Caco-2 (cell line): ENCODE results near the gene CYSLTR2. TPM values are rescaled to one million over a fixed set of nuclear protein-coding genes. Genes with fewer than 3 reads are reported as not detected.

Source experiments
- BruUV-seq: library from RNA; stranded (reverse); fragments of 400-500 nt; replicated peaks from 2 replicates; lab custom pipeline; 2021; lab: Mats Ljungman, UMichigan
- CTCF ChIA-PET: fragments of 300-600 bp; sonication (Branson Sonifier 250); formaldehyde crosslinking; loops from one replicate; lab custom pipeline; 2022; ENCODE audit warnings: antibody characterized with exemption; lab: Charles Lee
- POLR2A ChIA-PET: fragments of 300-600 bp; sonication (Branson Sonifier 250); formaldehyde crosslinking; loops from one replicate; lab custom pipeline; 2022; ENCODE audit warnings: antibody characterized with exemption; lab: Charles Lee
- DNase-seq, 2 experiments: peaks; one replicate each; pipeline versions ENCODE4 v3.0.0 to v3.0.0-alpha.2; 2020 to 2022
- H3K27me3 ChIP-seq: replicated peaks from 2 replicates; pipeline ENCODE4 v1.6.0; 2011; ENCODE audit warnings: low read length; ENCODE audit not compliant: control insufficient read depth, insufficient read depth
- H3K36me3 ChIP-seq: 2 replicates; pipeline ENCODE4 v1.5.1; 2011; ENCODE audit warnings: low read length; ENCODE audit not compliant: control insufficient read depth, insufficient read depth
- H3K4me1 ChIP-seq: fragments of 250-450 bp; sonication (Bioruptor Pico); 2 replicates; pipeline ENCODE4 v1.5.1; 2020; ENCODE audit warnings: mild to moderate bottlenecking
- H3K4me3 ChIP-seq: 2 replicates; pipeline ENCODE4 v1.5.1; 2011; ENCODE audit warnings: low read depth, mild to moderate bottlenecking, control low read depth, low read length
- H3K9me3 ChIP-seq: fragments of 250-450 bp; sonication (Bioruptor Pico); 2 replicates; pipeline ENCODE4 v1.5.1; 2020; ENCODE audit warnings: mild to moderate bottlenecking, moderate library complexity
- H3K27ac Mint-ChIP-seq: one replicate; pipeline ENCODE4 v1.8.0; 2022; ENCODE audit warnings: mixed read lengths; ENCODE audit not compliant: unreplicated experiment
- H3K27me3 Mint-ChIP-seq: one replicate; pipeline ENCODE4 v1.8.0; 2022; ENCODE audit warnings: mixed read lengths; ENCODE audit not compliant: insufficient read depth, unreplicated experiment
- H3K36me3 Mint-ChIP-seq: one replicate; pipeline ENCODE4 v1.8.0; 2022; ENCODE audit warnings: mild to moderate bottlenecking, mixed read lengths; ENCODE audit not compliant: insufficient read depth, unreplicated experiment
- H3K4me1 Mint-ChIP-seq: one replicate; pipeline ENCODE4 v1.8.0; 2022; ENCODE audit warnings: low read depth, mixed read lengths; ENCODE audit not compliant: unreplicated experiment
- H3K4me3 Mint-ChIP-seq: one replicate; pipeline ENCODE4 v1.8.0; 2022; ENCODE audit warnings: mild to moderate bottlenecking, moderate library complexity, mixed read lengths; ENCODE audit not compliant: unreplicated experiment
- H3K9me3 Mint-ChIP-seq: one replicate; pipeline ENCODE4 v1.8.0; 2022; ENCODE audit warnings: mixed read lengths; ENCODE audit not compliant: unreplicated experiment
- CTCF ChIP-seq, 2 experiments: fragments of 200-600 bp in 1 of 2; IDR thresholded peaks; 1 replicate in 1 of 2; 2 replicates in 1 of 2; pipeline versions ENCODE4 v1.5.1 to v1.8.0; 2011 to 2022; ENCODE audit warnings: antibody characterized with exemption in 1 of 2, control low read depth in 1 of 2, inconsistent platforms in 1 of 2, low read depth in 1 of 2, low read length in 1 of 2, mild to moderate bottlenecking in 1 of 2, moderate library complexity in 1 of 2; ENCODE audit not compliant: insufficient read depth in 1 of 2, severe bottlenecking in 1 of 2, unreplicated experiment in 1 of 2
- intact Hi-C: fragments of 100-400 bp; cut with micrococcal nuclease; formaldehyde crosslinking; loops from one replicate; pipeline ENCODE4 v1.10.0; 2022; ENCODE audit not compliant: unreplicated experiment
- total RNA-seq: library from RNA; stranded (reverse); gene quantifications from 2 replicates; pipeline ENCODE4 v1.2.3, GENCODE V29; 2022

Gene CYSLTR2
- total RNA-seq, 1 experiment from 2014 or later: not detected

- Histone ChIP-seq H3K9me3 (no peaks in the 10 kb centered on the region), H3K36me3 (no peaks in the 10 kb centered on the region), H3K4me1 (no peaks in the 10 kb centered on the region), H3K4me3 (no peak overlapping the region), H3K27me3 (no peaks in the 10 kb centered on the region)
- intact Hi-C loops: no loop called here
- TF ChIP-seq CTCF (IDR thresholded peaks at IDR 0.05; ENCODE audit: insufficient read depth in 1 of 2, low read depth in 1 of 2, low read length in 1 of 2, severe bottlenecking in 1 of 2, unreplicated experiment in 1 of 2): no peak
- no peaks in the 10 kb centered on the region for H3K36me3 Mint-ChIP-seq
- peaks cover 4% of the 10 kb centered on the region for H3K27me3 Mint-ChIP-seq
- no peak for DNase-seq
- H3K9me3 Mint-ChIP-seq: peaks cover 11% of the 10 kb centered on the region
- BruUV-seq: no TSS peak
- H3K27ac Mint-ChIP-seq: no peak overlapping the region
- CTCF ChIA-PET: no interaction called here
- H3K4me3 Mint-ChIP-seq: no peak overlapping the region
- H3K4me1 Mint-ChIP-seq: no peaks in the 10 kb centered on the region
- POLR2A ChIA-PET: no interaction called here
Measured at GRCh38 chr13:48686636-48687210, 33.0 kb downstream of the CYSLTR2 start.

GRCh38 chr13:48687249-48687648, 33.5 kb downstream of the CYSLTR2 start:
- no peaks in the 10 kb centered on the region for H3K9me3 ChIP-seq
- H3K4me3 ChIP-seq: no peak overlapping the region
- H3K4me3 Mint-ChIP-seq: no peak overlapping the region
- H3K27ac Mint-ChIP-seq: no peak overlapping the region
- H3K36me3 Mint-ChIP-seq: no peaks in the 10 kb centered on the region
- peaks cover 4% of the 10 kb centered on the region for H3K27me3 Mint-ChIP-seq
- intact Hi-C loops: no loop called here
- DNase-seq: no peak
- ChIA-PET CTCF (no interaction called here), POLR2A (no interaction called here)
- peaks cover 11% of the 10 kb centered on the region for H3K9me3 Mint-ChIP-seq
- TF ChIP-seq CTCF (IDR thresholded peaks at IDR 0.05; ENCODE audit: insufficient read depth in 1 of 2, low read depth in 1 of 2, low read length in 1 of 2, severe bottlenecking in 1 of 2, unreplicated experiment in 1 of 2): no peak
- no peaks in the 10 kb centered on the region for H3K36me3 ChIP-seq
- H3K4me1 Mint-ChIP-seq: no peaks in the 10 kb centered on the region
- H3K4me1 ChIP-seq: no peaks in the 10 kb centered on the region
- no peaks in the 10 kb centered on the region for H3K27me3 ChIP-seq
- no TSS peak for BruUV-seq

GRCh38 chr13:48693998-48694397, 40.3 kb downstream of the CYSLTR2 start:
- BruUV-seq: no TSS peak
- Mint-ChIP-seq H3K9me3 (peaks cover 30% of the 10 kb centered on the region), H3K27ac (no peak overlapping the region), H3K4me1 (peaks cover 5% of the 10 kb centered on the region), H3K36me3 (no peaks in the 10 kb centered on the region), H3K4me3 (no peak overlapping the region), H3K27me3 (peaks cover 8% of the 10 kb centered on the region)
- Histone ChIP-seq H3K9me3 (no peaks in the 10 kb centered on the region), H3K4me3 (no peak overlapping the region), H3K4me1 (peaks cover 7% of the 10 kb centered on the region; the same call in 1 of the 2 replicates), H3K36me3 (no peaks in the 10 kb centered on the region), H3K27me3 (no peaks in the 10 kb centered on the region)
- intact Hi-C loops: no loop called here
- ChIA-PET CTCF (no interaction called here), POLR2A (no interaction called here)
- TF ChIP-seq CTCF (IDR thresholded peaks at IDR 0.05; ENCODE audit: insufficient read depth in 1 of 2, low read depth in 1 of 2, low read length in 1 of 2, severe bottlenecking in 1 of 2, unreplicated experiment in 1 of 2): no peak
- no peak for DNase-seq
